HCT116 (cell line): ENCODE data around the gene SIN3A.

Experiments used
- EZH2 ChIP-seq: fragments of 200-600 bp; sonication (generic); IDR thresholded peaks from 2 replicates; pipeline ENCODE4 v1.6.1; 2017; ENCODE audit warnings: antibody characterized with exemption, mixed run types
- FOSL1 ChIP-seq: IDR thresholded peaks from 2 replicates; pipeline ENCODE4 v1.6.1; 2012; ENCODE audit warnings: low read depth
- POLR2A ChIP-seq: IDR thresholded peaks from 2 replicates; pipeline ENCODE4 v1.7.0; 2011; ENCODE audit warnings: borderline replicate concordance; ENCODE audit not compliant: insufficient read depth, insufficient read length; ENCODE audit errors: extremely low read depth
- POLR2AphosphoS5 ChIP-seq: IDR thresholded peaks from 2 replicates; pipeline ENCODE4 v1.6.1; 2011; ENCODE audit warnings: mild to moderate bottlenecking, low read depth, low read length, moderate library complexity
- YY1 ChIP-seq: IDR thresholded peaks from 2 replicates; pipeline ENCODE4 v1.6.1; 2011; ENCODE audit warnings: low read length, low read depth, moderate library complexity, mild to moderate bottlenecking; ENCODE audit not compliant: insufficient replicate concordance; ENCODE audit errors: extremely low read depth
- ZFX ChIP-seq: fragments of 450-650 bp; IDR thresholded peaks from 2 replicates; pipeline ENCODE4 v1.6.1; 2017
- ZNF274 ChIP-seq: fragments of 200-500 bp; sonication (Bioruptor generic); IDR thresholded peaks from 2 replicates; pipeline ENCODE4 v1.6.1; 2014; ENCODE audit warnings: mild to moderate bottlenecking, low read depth, low read length, inconsistent platforms
- TF ChIP-seq, protein P1 (sequence below): IDR thresholded peaks from 2 replicates; pipeline ENCODE4 v1.6.1; 2012
- TF ChIP-seq, protein P2 (sequence below), 3 experiments: fragments of 200-600 bp in 1 of 3; sonication (generic) in 1 of 3; IDR thresholded peaks in 2 of 3; conservative IDR thresholded peaks in 1 of 3; 2 replicates each; pipeline ENCODE4 v1.5.1; 2012 to 2017; ENCODE audit warnings: low read depth in 2 of 3, low read length in 2 of 3, antibody characterized with exemption in 1 of 3, borderline replicate concordance in 1 of 3, control low read depth in 1 of 3, mild to moderate bottlenecking in 1 of 3, mixed read lengths in 1 of 3, mixed run types in 1 of 3, moderate library complexity in 1 of 3; ENCODE audit not compliant: insufficient read depth in 1 of 3
- TF ChIP-seq, protein P3 (sequence below): IDR thresholded peaks from 2 replicates; pipeline ENCODE4 v1.6.1; 2011; ENCODE audit warnings: mild to moderate bottlenecking, low read length, moderate library complexity; ENCODE audit not compliant: insufficient replicate concordance; ENCODE audit errors: extremely low read depth

DNA sequence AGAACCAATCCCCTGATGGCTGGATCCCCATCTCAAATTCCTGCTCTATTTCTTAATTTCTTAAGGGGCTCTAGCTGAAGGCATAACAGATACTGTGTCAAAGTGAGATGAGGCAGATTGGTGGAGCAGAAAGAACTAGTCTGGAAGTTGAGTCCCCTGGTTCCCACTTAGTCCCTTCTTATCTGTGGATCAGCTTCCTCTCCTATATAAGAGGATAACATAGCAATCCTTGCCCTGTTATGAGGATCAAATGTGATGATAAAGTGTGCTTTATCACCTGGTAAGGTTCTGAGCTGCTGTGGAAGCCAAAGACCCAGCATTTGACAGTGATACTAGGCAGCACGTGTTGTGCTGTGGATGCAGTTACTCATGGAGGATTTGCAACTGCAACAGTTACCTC, 8.1 kb upstream of the SIN3A start:
- TF ChIP-seq, protein P1, sequence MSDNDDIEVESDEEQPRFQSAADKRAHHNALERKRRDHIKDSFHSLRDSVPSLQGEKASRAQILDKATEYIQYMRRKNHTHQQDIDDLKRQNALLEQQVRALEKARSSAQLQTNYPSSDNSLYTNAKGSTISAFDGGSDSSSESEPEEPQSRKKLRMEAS = no peak
- TF ChIP-seq ZNF274 (no peak), POLR2A (no peak), EZH2 (no peak), YY1 (no peak), ZFX (no peak), FOSL1 (no peak), POLR2AphosphoS5 (no peak)
- TF ChIP-seq, protein P2, sequence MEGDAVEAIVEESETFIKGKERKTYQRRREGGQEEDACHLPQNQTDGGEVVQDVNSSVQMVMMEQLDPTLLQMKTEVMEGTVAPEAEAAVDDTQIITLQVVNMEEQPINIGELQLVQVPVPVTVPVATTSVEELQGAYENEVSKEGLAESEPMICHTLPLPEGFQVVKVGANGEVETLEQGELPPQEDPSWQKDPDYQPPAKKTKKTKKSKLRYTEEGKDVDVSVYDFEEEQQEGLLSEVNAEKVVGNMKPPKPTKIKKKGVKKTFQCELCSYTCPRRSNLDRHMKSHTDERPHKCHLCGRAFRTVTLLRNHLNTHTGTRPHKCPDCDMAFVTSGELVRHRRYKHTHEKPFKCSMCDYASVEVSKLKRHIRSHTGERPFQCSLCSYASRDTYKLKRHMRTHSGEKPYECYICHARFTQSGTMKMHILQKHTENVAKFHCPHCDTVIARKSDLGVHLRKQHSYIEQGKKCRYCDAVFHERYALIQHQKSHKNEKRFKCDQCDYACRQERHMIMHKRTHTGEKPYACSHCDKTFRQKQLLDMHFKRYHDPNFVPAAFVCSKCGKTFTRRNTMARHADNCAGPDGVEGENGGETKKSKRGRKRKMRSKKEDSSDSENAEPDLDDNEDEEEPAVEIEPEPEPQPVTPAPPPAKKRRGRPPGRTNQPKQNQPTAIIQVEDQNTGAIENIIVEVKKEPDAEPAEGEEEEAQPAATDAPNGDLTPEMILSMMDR (IDR thresholded peaks at IDR 0.05 in 2 of 3, conservative IDR thresholded peaks at IDR 0.05 in 1 of 3; ENCODE audit: borderline replicate concordance in 1 of 3, insufficient read depth in 1 of 3, low read depth in 2 of 3, low read length in 2 of 3) = no peak
- TF ChIP-seq, protein P3, sequence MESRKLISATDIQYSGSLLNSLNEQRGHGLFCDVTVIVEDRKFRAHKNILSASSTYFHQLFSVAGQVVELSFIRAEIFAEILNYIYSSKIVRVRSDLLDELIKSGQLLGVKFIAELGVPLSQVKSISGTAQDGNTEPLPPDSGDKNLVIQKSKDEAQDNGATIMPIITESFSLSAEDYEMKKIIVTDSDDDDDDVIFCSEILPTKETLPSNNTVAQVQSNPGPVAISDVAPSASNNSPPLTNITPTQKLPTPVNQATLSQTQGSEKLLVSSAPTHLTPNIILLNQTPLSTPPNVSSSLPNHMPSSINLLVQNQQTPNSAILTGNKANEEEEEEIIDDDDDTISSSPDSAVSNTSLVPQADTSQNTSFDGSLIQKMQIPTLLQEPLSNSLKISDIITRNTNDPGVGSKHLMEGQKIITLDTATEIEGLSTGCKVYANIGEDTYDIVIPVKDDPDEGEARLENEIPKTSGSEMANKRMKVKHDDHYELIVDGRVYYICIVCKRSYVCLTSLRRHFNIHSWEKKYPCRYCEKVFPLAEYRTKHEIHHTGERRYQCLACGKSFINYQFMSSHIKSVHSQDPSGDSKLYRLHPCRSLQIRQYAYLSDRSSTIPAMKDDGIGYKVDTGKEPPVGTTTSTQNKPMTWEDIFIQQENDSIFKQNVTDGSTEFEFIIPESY = no peak
